Measurements from ENCODE around the gene BOLA2B.

Gene BOLA2B

DNA sequence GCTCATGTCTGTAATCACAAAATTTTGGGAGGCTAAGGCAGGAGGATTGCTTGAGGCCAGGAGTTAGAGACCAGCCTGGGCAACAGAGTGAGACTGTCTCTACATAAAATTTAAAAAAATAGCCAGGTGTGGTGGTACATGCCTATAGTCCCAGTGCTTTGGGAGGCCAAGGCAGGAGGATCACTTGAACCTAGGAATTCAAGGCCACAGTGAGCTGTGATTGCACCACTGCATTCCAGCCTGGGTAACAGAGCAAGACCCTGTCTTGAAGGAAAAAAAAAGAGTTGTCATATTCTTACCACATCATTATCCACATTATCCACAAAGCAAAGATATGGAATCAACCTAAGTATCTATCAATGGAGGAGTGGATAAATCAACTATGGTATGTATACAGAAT is 49.4 kb downstream of the BOLA2B start:
- Mint-ChIP-seq H3K4me1 (peaks cover 13% of the 10 kb centered on the region), H3K9me3 (no peaks in the 10 kb centered on the region), H3K4me3 (no peak overlapping the region), H3K36me3 (no peaks in the 10 kb centered on the region), H3K27me3 (no peaks in the 10 kb centered on the region), H3K27ac (no peak overlapping the region)
- DNase-seq (ENCODE audit: low spot score in 2 of 2) (no peak), ATAC-seq (ENCODE audit: low read depth) (no peak)

DNA sequence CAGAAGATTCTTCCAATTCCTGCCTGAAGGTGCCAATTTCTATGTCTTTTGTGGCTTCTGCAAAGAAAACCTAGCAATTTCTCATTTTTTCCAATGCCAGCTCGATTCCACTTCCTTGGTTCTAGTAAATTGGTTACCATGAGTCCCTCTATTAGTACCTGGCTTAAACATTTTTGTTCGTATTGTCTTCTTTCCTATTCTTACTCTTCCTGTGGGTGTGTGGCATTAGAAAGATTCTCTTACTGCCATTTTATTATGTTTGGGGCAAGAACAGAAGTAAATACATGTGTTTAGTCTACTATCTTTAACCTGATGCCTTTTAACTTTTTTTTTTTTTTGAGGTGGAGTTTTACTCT is 50.1 kb downstream of the BOLA2B start:
- Mint-ChIP-seq H3K9me3 (no peaks in the 10 kb centered on the region), H3K27ac (peak overlapping the region; percentile 74), H3K36me3 (no peaks in the 10 kb centered on the region), H3K4me3 (no peak overlapping the region), H3K27me3 (no peaks in the 10 kb centered on the region), H3K4me1 (peaks cover 13% of the 10 kb centered on the region)
- no peak for DNase-seq (ENCODE audit: low spot score in 2 of 2)
- ATAC-seq (ENCODE audit: low read depth) = peak; percentile 10
